ENCODE results near the gene MBP.

DNA sequence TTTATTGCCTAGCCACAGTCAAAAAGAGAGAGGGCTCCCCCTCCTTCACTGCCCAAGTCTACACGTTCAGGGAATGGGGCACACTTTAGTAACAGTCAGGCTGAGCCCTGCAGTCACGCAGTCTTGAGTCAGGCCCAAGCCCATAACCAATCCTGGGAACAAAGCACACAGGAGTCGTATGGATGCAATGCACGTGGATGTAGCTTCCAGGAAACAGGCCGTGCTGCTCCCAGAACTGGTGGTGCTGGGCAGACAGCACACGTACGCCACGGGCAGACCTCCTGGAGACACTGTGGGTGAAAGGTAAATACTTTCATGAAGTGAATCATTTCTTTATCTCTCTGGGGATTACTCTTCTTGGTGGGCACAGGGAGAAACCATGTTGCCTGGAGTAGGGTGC lies 30.0 kb upstream of the MBP start:
- no peak for TF ChIP-seq JUNB (IDR thresholded peaks at IDR 0.05; ENCODE audit: unreplicated experiment)
- no peak for TF ChIP-seq CREB1 (CRISPR knock-in tag; IDR thresholded peaks at IDR 0.05; ENCODE audit: low read depth)
- TF ChIP-seq POLR2AphosphoS5 (IDR thresholded peaks at IDR 0.05; ENCODE audit: low read depth), result no peak
- TF ChIP-seq, protein P1, sequence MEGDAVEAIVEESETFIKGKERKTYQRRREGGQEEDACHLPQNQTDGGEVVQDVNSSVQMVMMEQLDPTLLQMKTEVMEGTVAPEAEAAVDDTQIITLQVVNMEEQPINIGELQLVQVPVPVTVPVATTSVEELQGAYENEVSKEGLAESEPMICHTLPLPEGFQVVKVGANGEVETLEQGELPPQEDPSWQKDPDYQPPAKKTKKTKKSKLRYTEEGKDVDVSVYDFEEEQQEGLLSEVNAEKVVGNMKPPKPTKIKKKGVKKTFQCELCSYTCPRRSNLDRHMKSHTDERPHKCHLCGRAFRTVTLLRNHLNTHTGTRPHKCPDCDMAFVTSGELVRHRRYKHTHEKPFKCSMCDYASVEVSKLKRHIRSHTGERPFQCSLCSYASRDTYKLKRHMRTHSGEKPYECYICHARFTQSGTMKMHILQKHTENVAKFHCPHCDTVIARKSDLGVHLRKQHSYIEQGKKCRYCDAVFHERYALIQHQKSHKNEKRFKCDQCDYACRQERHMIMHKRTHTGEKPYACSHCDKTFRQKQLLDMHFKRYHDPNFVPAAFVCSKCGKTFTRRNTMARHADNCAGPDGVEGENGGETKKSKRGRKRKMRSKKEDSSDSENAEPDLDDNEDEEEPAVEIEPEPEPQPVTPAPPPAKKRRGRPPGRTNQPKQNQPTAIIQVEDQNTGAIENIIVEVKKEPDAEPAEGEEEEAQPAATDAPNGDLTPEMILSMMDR (conservative IDR thresholded peaks at IDR 0.05; ENCODE audit: low read depth in 2 of 2), result no peak
- TF ChIP-seq, protein P2, sequence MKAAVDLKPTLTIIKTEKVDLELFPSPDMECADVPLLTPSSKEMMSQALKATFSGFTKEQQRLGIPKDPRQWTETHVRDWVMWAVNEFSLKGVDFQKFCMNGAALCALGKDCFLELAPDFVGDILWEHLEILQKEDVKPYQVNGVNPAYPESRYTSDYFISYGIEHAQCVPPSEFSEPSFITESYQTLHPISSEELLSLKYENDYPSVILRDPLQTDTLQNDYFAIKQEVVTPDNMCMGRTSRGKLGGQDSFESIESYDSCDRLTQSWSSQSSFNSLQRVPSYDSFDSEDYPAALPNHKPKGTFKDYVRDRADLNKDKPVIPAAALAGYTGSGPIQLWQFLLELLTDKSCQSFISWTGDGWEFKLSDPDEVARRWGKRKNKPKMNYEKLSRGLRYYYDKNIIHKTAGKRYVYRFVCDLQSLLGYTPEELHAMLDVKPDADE (IDR thresholded peaks at IDR 0.05), result no peak
- TF ChIP-seq EZH2 (IDR thresholded peaks at IDR 0.05; ENCODE audit: low read depth, unreplicated experiment), result no peak
- no peak for TF ChIP-seq EZH2phosphoT487 (IDR thresholded peaks at IDR 0.05; ENCODE audit: unreplicated experiment)

Data from GM23338 (cell line).